Panc1 (cell line): Measurements from ENCODE around the gene SLC34A1. TPM values are rescaled to one million over a fixed set of nuclear protein-coding genes. Genes with fewer than 3 reads are reported as not detected.

ENCODE experiments used
- ATAC-seq: fragments of 200-7000 bp; cut with Tn5 transposase; 2 replicates; pipeline ENCODE4 v1.9.1; 2020; ENCODE audit warnings: mild to moderate bottlenecking, moderate library complexity
- BruUV-seq: library from RNA; stranded (reverse); fragments of 400-500 nt; replicated peaks from 2 replicates; lab custom pipeline; 2021; lab: Mats Ljungman, UMichigan
- CTCF ChIA-PET: fragments of 300-600 bp; sonication (Branson Sonifier 250); formaldehyde crosslinking; loops from one replicate; lab custom pipeline; 2022; ENCODE audit warnings: antibody characterized with exemption; lab: Charles Lee
- POLR2A ChIA-PET: fragments of 300-600 bp; sonication (Branson Sonifier 250); formaldehyde crosslinking; loops from one replicate; lab custom pipeline; 2022; ENCODE audit warnings: antibody characterized with exemption; lab: Charles Lee
- DNase-seq: peaks from one replicate; pipeline ENCODE4 v3.0.0-alpha.2; 2010; ENCODE audit warnings: low read depth, low spot score
- H3K27ac ChIP-seq: 2 replicates; pipeline ENCODE4 v1.5.1; 2011; ENCODE audit warnings: mild to moderate bottlenecking, low read length, inconsistent platforms
- H3K27me3 ChIP-seq: fragments of 200-500 bp; sonication (Bioruptor generic); 2 replicates; pipeline ENCODE4 v1.6.0; 2014; ENCODE audit warnings: low read length, inconsistent platforms; ENCODE audit not compliant: control insufficient read depth, insufficient read depth
- H3K36me3 ChIP-seq: fragments of 200-500 bp; sonication (Bioruptor generic); 2 replicates; pipeline ENCODE4 v1.5.1; 2014; ENCODE audit warnings: inconsistent platforms, mild to moderate bottlenecking, low read length, moderate library complexity; ENCODE audit not compliant: control insufficient read depth, insufficient read depth
- H3K4me1 ChIP-seq: 2 replicates; pipeline ENCODE4 v1.5.1; 2011; ENCODE audit warnings: inconsistent platforms, mild to moderate bottlenecking, low read length, moderate library complexity; ENCODE audit not compliant: control insufficient read depth, insufficient read depth
- H3K4me3 ChIP-seq, 2 experiments: 2 replicates each; pipeline ENCODE4 v1.5.1; 2011 to 2012; ENCODE audit warnings: low read depth in 2 of 2, low read length in 2 of 2, mild to moderate bottlenecking in 2 of 2, inconsistent platforms in 1 of 2, moderate library complexity in 1 of 2
- H3K9me3 ChIP-seq: fragments of 200-500 bp; sonication (Bioruptor generic); 2 replicates; pipeline ENCODE4 v1.5.1; 2014; ENCODE audit warnings: low read depth, mild to moderate bottlenecking, inconsistent platforms, low read length, moderate library complexity; ENCODE audit not compliant: control insufficient read depth, insufficient read depth
- CTCF ChIP-seq: fragments of 450-650 bp; IDR thresholded peaks from 2 replicates; pipeline ENCODE4 v1.5.1; 2017; ENCODE audit warnings: mild to moderate bottlenecking
- POLR2AphosphoS5 ChIP-seq: IDR thresholded peaks from 2 replicates; pipeline ENCODE4 v1.6.1; 2012; ENCODE audit warnings: mild to moderate bottlenecking, low read depth, low read length, moderate library complexity
- SIN3A ChIP-seq: IDR thresholded peaks from 2 replicates; pipeline ENCODE4 v1.6.1; 2012; ENCODE audit warnings: low read depth, mild to moderate bottlenecking, low read length, moderate library complexity, borderline replicate concordance; ENCODE audit not compliant: insufficient read depth
- TCF7L2 ChIP-seq: IDR thresholded peaks from 2 replicates; pipeline ENCODE4 v1.6.1; 2011; ENCODE audit warnings: mild to moderate bottlenecking, low read depth, low read length, inconsistent platforms
- in situ Hi-C: cut with HindIII; loops from 2 replicates; pipeline ENCODE4 v1.10.0; 2016; ENCODE audit warnings: low sequenced_read_pairs, low pct_unique_long_range_greater_than_20kb
- intact Hi-C: fragments of 100-400 bp; cut with micrococcal nuclease; formaldehyde crosslinking; loops from one replicate; pipeline ENCODE4 v1.10.0; 2022; ENCODE audit not compliant: unreplicated experiment
- total RNA-seq: library from RNA; stranded (reverse); gene quantifications from one replicate; pipeline ENCODE4 v1.2.1, GENCODE V29; 2021; ENCODE audit not compliant: unreplicated experiment
- TF ChIP-seq, protein P1 (sequence below), 2 experiments: IDR thresholded peaks; 2 replicates each; pipeline ENCODE4 v1.6.1; 2011 to 2012; ENCODE audit warnings: low read depth in 2 of 2, control low read depth in 1 of 2, low read length in 1 of 2, mild to moderate bottlenecking in 1 of 2, moderate library complexity in 1 of 2; ENCODE audit not compliant: insufficient read depth in 1 of 2

SLC34A1 gene
- total RNA-seq, 1 experiment from 2014 or later: not detected

DNA sequence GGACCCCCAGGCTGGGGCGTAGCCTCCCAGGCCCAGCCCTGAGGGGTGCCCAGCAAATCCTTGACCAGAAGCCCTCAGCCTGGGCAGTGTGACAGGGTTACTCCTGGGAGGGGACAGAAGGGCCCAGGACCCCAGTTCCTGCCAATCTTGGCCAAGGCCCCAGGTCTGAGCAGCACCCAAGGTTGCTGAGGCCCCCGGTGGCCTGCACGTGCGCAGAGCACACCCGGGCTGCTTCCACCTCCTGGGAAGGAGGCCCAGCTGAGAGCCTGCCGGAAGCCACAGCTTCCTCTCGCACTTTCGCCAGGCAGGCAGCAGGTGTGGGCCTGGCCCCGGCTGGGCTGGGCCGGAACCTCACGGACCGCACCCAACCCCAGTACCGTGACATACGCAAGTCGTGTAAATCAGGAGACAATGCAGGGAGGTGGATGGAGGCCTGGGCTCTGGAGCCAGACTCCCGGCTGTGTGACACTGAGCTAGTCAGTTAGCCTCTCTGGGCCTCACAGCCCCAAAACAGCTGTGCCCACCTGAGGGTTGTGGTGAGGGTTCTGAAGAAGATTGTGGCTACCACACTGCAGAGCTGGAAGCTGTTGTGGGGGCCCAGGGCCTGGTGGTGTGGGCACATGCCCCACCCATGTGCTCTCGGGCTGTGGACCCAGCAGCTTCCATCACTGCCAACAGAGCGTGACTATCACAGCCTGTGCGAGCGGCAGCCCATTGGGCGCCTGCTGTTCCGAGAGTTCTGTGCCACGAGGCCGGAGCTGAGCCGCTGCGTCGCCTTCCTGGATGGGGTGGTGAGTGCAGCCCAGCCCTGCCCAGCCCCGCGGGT lies 47.3 kb downstream of the SLC34A1 start:
- CTCF ChIA-PET: interaction anchor here (0.5 kb wide), 1 partner anchor 65 kb away, joined by 12 read pairs; no protein-coding TSS in a partner anchor
- Histone ChIP-seq H3K27me3 (no peaks in the 10 kb centered on the region), H3K4me1 (peaks cover 10% of the 10 kb centered on the region), H3K4me3 (no peak overlapping the region), H3K27ac (no peak overlapping the region), H3K9me3 (no peaks in the 10 kb centered on the region), H3K36me3 (peaks cover 2% of the 10 kb centered on the region; the same call in 1 of the 2 replicates)
- ATAC-seq (no peak), DNase-seq (no peak)
- intact Hi-C loops: no loop called here
- POLR2A ChIA-PET: interaction anchor here (0.5 to 1.0 kb wide), 2 partner anchors 12 to 19 kb away, joined by 3 read pairs; no protein-coding TSS in a partner anchor
- in situ Hi-C loops: no loop called here
- BruUV-seq: no TSS peak
- no peak for TF ChIP-seq TCF7L2
- no peak for TF ChIP-seq CTCF
- TF ChIP-seq POLR2AphosphoS5: no peak
- TF ChIP-seq, protein P1, sequence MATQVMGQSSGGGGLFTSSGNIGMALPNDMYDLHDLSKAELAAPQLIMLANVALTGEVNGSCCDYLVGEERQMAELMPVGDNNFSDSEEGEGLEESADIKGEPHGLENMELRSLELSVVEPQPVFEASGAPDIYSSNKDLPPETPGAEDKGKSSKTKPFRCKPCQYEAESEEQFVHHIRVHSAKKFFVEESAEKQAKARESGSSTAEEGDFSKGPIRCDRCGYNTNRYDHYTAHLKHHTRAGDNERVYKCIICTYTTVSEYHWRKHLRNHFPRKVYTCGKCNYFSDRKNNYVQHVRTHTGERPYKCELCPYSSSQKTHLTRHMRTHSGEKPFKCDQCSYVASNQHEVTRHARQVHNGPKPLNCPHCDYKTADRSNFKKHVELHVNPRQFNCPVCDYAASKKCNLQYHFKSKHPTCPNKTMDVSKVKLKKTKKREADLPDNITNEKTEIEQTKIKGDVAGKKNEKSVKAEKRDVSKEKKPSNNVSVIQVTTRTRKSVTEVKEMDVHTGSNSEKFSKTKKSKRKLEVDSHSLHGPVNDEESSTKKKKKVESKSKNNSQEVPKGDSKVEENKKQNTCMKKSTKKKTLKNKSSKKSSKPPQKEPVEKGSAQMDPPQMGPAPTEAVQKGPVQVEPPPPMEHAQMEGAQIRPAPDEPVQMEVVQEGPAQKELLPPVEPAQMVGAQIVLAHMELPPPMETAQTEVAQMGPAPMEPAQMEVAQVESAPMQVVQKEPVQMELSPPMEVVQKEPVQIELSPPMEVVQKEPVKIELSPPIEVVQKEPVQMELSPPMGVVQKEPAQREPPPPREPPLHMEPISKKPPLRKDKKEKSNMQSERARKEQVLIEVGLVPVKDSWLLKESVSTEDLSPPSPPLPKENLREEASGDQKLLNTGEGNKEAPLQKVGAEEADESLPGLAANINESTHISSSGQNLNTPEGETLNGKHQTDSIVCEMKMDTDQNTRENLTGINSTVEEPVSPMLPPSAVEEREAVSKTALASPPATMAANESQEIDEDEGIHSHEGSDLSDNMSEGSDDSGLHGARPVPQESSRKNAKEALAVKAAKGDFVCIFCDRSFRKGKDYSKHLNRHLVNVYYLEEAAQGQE (IDR thresholded peaks at IDR 0.05; ENCODE audit: insufficient read depth in 1 of 2, low read depth in 2 of 2, low read length in 1 of 2): no peak
- TF ChIP-seq SIN3A: no peak

- TF ChIP-seq POLR2AphosphoS5: no peak
- H3K27me3 ChIP-seq: no peaks in the 10 kb centered on the region
- H3K9me3 ChIP-seq: no peaks in the 10 kb centered on the region
- in situ Hi-C loops (no loop called here), intact Hi-C loops (no loop called here)
- no TSS peak for BruUV-seq
- no peak overlapping the region for H3K27ac ChIP-seq
- no peak overlapping the region for H3K4me3 ChIP-seq
- H3K36me3 ChIP-seq: no peaks in the 10 kb centered on the region; the same call in 1 of the 2 replicates
- H3K4me1 ChIP-seq: peaks cover 9% of the 10 kb centered on the region
- ChIA-PET CTCF (no interaction called here), POLR2A (interaction anchor here (0.5 to 1.0 kb wide), 2 partner anchors 11 to 19 kb away, joined by 3 read pairs; no protein-coding TSS in a partner anchor)
- ATAC-seq (no peak), DNase-seq (no peak)
Measured at GRCh38 chr5:177432143-177432838, 48.1 kb downstream of the SLC34A1 start.
